Measurements from ENCODE around the gene CACNG5.
"Not testable (repeated sequence)": the region's sequence is repeated elsewhere in the genome, so short reads cannot be mapped to it uniquely, and the experiment has no call there.

The CACNG5 gene

GRCh38 chr17:66849851-66850580 lies 15.1 kb downstream of the CACNG5 start:
- DNase-seq (ENCODE audit: low spot score) = no peak

- no peak for DNase-seq (ENCODE audit: low spot score)
These were observed 15.8 kb downstream of the CACNG5 start for GRCh38 chr17:66850692-66851091.

- DNase-seq (ENCODE audit: low spot score) = no peak
These were observed 20.3 kb downstream of the CACNG5 start for GRCh38 chr17:66855204-66855603.

GRCh38 chr17:66858226-66859083 lies 23.5 kb downstream of the CACNG5 start:
- no peak for DNase-seq (ENCODE audit: low spot score)

GRCh38 chr17:66859353-66859752 lies 24.4 kb downstream of the CACNG5 start:
- DNase-seq (ENCODE audit: low spot score) = no peak

- no peak for DNase-seq (ENCODE audit: low spot score)
These were observed 25.3 kb downstream of the CACNG5 start for GRCh38 chr17:66860204-66860603.

GRCh38 chr17:66863820-66864219 lies 28.9 kb downstream of the CACNG5 start:
- no peak for DNase-seq (ENCODE audit: low spot score)

GRCh38 chr17:66865151-66865550 lies 30.2 kb downstream of the CACNG5 start:
- no peak for DNase-seq (ENCODE audit: low spot score)

- no peak for DNase-seq (ENCODE audit: low spot score)
These were observed 39.0 kb downstream of the CACNG5 start for GRCh38 chr17:66873962-66874361.

- no peak for DNase-seq (ENCODE audit: low spot score)
These were observed 50.0 kb downstream of the CACNG5 start for GRCh38 chr17:66884931-66885330.

GRCh38 chr17:66885417-66885816 lies 50.5 kb downstream of the CACNG5 start:
- DNase-seq (ENCODE audit: low spot score) = no peak

GRCh38 chr17:66889480-66890230 lies 54.7 kb downstream of the CACNG5 start:
- no peak for DNase-seq (ENCODE audit: low spot score)

GRCh38 chr17:66892246-66892645 lies 57.3 kb downstream of the CACNG5 start:
- DNase-seq (ENCODE audit: low spot score) = no peak

- no peak for DNase-seq (ENCODE audit: low spot score)
These were observed 58.5 kb downstream of the CACNG5 start for GRCh38 chr17:66893382-66893781.

GRCh38 chr17:66893863-66894262 lies 58.9 kb downstream of the CACNG5 start:
- no peak for DNase-seq (ENCODE audit: low spot score)

- DNase-seq (ENCODE audit: low spot score) = no peak
These were observed 62.2 kb downstream of the CACNG5 start for GRCh38 chr17:66897141-66897540.

- no peak for DNase-seq (ENCODE audit: low spot score)
These were observed 63.6 kb downstream of the CACNG5 start for GRCh38 chr17:66898536-66898935.

GRCh38 chr17:66900126-66901010 lies 65.5 kb downstream of the CACNG5 start:
- DNase-seq (ENCODE audit: low spot score) = no peak

- not testable (repeated sequence) for DNase-seq (ENCODE audit: low spot score)
These were observed 68.4 kb downstream of the CACNG5 start for GRCh38 chr17:66903296-66903695.

GRCh38 chr17:66903781-66904180 lies 68.9 kb downstream of the CACNG5 start:
- no peak for DNase-seq (ENCODE audit: low spot score)

- peak; percentile 73 for DNase-seq (ENCODE audit: low spot score)
These were observed 70.1 kb downstream of the CACNG5 start for GRCh38 chr17:66904760-66905624.
